NCI-H1092 (cell line): ENCODE data around the gene AQP6.

ENCODE experiments used
- DNase-seq: peaks from one replicate; lab custom pipeline; 2025; lab: John Stamatoyannopoulos, UW

The AQP6 gene

DNA sequence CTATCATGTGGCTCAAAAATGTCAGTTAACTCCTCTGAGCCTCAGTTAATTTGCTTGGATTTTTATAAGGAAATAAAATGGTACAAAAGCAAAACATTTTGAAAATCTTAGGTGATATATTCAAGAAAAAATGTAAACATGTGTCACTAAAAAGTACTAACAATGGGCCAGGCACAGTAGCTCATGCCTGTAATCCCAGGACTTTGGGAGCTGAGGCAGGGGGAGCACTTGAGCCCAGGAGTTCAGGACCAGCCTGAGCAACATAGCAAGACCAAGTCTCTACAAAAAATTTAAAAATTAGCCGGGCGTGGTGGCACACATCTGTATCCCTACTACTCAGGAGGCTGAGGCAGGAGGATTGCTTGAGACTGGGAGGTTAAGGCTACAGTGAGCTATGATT is 25.7 kb downstream of the AQP6 start:
- no peak for DNase-seq

DNA sequence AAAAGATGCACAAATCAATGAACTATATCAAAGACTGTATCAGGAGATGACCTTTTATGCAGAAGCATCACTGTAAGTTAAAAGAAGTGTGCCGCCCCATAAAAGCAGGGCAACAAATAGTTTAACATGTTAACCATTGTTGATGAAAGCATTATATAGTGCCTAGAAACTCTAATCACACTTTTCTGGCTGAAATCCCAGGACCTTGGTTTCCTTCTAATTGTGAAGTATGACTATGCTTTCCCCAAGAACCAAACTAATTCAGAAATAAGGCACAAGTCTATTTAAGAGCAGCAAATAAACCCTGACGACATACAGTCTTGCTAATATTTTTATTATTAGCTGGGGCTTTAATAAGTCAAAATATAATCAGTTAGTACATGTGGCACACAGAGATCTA is 30.8 kb downstream of the AQP6 start:
- DNase-seq = no peak

DNA sequence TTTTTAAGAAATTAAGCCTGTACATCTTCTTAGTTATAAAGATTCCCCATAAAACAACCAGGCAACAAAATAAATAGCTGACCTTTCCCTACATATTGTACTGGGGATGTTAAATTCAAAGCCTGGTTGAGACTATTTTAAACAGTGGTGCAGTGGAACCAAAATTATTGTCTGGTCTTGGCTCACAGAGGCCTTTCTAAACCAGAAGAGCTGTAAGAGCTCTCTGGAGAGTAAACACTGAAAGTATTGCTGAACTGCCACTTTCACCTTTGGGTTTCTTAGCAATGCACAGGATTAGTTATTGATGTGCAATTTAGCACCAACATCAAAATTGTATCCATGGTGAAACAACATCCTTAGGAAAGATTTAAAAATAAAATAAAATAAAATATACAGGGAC is 31.9 kb downstream of the AQP6 start:
- DNase-seq = no peak

DNA sequence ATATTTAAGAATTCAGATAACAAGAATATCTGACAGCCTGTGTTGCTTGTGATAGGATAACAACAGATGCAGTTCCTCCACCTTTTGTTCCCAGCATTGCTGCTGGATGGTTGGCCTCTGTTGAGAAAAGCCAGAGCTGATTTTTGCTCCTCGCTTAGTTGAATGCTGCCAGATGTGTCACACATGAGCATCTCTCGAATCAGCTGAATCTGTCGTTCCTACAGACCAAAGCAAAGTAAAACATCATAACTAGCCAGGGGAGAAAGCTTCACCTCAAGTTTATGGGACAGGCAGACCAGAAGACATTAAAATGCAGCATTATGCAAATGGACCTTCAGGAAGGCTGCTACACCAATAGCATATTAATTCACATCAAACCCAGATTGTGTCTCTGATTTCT is 32.4 kb downstream of the AQP6 start:
- no peak for DNase-seq

DNA sequence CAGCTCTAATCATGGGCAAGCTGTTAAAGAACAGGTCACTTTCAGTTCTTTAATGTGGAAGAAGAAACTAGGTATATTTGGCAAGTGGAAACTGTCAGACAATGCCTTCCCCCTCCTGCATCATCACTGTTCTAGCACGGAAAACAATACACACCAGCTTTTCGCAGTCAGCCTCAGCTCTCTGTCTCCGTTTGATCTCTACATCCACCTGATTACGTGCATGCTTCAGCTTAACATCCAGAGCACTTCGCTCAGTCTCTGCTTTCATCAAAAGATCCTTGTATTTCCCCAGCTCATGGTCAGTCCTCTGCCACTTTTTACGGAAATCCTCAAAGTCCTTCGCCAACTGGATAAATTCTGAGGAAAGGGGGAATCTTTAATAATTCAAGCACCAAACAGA is 33.5 kb downstream of the AQP6 start:
- DNase-seq = no peak

DNA sequence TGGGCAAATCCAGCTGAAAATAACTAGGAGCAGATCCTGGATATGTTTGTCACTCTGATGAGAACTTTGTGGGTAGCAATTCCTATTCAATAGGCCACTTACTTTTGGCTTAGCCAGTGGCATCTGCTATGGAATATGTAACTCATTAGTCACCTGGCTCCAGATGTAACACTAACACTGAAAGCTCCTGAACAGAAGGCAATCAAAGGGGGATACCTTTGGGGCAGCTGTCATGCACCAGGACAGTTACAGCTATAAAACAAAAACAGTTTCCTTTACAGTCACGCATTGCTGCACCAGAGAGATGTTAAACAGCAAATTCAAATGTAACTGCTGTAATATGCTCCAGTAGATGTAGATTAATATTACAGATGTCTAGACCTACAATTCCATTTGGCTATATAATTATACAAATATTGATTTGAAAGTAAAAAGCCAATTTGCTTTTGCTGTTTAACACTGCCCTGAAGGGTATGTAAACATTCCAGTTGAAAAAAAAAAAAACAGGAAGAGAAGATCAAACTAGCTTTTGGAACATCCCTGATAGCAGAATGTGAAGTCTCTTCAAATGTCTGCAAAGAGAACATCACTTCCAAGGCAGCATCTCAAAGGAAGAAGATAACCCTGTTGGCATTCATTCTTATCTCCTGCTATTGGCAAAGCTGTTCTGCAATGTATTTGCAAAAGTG is 34.2 kb downstream of the AQP6 start:
- no peak for DNase-seq

DNA sequence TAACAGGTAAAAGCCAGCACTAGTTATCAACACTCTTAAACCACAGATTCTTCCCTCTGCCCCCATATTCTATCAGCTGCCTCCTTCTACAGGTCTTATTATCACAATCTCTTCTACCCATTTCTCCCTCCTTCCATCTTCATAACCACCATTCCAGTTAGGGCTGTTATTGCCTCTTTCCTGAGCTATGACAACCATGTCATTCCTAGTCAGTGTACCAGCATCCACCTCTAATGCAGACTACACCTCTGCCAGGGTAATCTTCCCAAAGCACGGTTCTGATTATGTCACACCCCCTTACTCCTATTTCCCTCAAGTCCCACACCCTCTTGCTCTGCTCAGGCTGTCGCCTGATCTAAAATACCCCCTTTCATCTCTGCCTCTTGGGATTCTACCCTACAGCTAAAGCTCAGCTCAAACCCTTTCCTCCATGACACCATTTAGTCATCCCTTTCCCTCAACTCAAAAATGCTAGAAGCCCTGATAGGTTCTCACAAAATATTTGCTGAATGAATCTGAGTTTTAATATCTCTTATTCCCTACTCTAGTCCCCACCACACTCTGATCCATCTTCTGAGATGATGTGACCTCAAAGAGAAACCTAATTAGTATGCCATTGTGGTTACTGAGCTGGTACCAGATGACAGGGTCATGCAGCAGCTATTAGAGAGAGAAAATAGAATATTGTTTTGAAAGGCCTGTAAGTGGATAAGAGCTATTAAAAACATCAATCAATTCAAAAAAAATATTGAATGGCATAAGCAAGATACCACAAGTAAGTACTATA is 40.8 kb downstream of the AQP6 start:
- DNase-seq = no peak

DNA sequence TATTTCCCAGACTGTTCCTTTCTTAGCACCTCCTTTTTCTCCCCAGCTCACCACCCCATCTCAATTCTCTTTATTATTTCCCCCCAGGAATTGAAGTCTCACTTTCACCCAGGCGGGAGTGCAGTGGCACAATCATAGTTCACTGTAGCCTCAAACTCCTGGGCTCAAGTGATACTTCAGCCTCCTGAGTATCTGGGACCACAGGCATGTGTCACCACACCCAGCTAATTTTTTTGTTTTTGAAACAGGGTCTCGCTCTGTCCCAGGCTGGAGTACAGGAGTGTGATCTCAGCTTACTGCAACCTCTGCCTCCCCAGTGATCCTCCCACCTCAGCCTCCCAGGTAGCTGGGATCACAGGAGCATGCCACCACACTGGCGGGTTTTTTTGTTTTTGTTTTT is 41.6 kb downstream of the AQP6 start:
- DNase-seq = no peak

DNA sequence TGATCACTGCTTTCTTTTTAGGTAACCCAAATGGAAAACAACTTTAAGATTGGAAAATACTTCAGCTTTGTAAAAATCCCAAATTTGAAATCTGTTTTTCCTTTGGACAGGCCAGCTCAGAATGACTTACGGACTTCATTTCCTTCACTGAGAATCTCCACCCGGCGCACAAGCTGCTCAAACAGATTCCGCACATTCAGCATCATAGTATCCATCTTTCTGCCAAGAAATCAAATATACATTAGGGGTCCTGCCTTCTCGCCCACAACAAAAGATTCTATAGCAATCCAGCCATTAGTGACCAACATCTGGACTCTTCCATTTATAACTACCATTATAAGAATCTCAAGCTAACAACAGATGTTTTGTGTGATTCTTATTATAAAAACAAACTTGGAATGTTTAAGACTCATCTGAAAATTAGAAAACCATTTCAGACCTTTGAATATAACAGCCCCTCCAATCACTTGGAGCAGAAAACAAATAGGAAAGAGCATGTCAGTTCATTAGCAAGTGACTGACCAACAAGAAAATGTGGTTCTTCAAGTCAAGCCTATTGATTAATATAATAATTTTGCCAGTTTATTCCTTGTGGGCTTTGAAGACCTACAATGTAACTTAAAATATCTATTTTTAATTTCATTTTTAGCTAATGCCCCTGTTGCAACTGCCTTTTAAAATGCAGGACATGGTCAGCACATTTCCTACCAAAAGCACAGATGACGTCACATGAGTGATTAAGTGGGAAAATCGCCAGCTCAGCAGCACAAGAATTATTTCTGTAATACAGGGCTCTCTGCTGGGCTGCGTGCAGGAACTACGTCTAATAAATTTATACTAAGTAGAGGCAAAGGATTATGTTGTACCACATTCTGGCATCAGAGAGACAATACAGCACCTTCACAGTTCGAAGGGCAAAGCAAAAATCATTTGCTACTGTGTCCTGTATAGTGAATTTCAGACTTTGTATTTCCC is 44.0 kb downstream of the AQP6 start:
- no peak for DNase-seq

DNA sequence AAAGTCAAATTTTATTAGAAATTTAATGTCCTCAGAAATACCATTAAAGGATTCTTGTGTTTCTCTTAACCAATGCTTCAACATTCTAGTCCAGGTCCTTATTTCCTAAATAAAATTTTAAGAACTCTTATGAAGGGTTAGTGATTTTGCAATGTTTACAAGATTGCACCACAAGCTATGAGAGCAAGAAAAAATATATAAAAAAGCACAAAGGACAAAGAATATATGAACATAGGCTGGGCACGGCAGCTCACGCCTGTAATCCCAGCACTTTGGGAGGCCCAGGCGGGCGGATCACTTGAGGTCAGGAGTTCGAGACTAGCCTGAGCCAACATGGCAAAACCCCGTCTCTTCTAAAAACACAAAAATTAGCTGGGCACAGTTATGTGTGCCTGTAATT is 44.9 kb downstream of the AQP6 start:
- DNase-seq = no peak

DNA sequence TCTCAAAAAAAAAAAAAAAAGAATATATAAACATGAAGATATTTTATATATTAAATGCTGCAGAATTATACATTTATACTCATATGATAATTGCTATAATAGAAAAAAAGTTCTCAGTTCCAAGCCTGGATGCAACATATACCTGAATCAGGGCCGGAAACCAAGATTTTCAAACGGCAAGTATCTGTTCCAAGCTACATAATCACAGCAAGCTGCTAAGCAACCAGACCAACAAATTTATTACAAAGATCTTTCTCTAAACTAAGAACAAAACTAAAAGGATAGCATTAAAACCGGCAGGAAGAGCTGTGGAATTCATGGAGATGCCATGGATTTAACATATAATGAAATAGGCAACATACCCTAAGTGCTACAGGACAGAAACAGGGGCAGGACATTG is 45.4 kb downstream of the AQP6 start:
- no peak for DNase-seq

DNA sequence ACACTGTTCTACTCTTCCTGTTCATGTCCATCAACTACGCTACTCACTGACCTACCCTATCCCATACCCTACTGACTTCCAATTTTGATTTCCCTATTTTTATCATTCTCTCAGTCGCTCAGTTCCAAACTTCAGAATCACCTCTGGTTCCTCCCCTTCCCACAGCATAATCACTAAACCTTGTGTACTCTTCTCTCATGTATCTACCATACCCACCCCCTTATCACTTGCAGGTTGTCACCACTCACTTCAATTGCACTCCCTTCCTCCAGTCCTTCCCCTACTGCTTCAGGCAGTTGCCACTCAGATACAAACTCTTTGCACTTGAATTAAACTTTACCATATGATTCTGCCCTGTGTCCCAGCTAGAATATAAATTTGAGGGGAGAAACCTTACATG is 46.2 kb downstream of the AQP6 start:
- DNase-seq = no peak

DNA sequence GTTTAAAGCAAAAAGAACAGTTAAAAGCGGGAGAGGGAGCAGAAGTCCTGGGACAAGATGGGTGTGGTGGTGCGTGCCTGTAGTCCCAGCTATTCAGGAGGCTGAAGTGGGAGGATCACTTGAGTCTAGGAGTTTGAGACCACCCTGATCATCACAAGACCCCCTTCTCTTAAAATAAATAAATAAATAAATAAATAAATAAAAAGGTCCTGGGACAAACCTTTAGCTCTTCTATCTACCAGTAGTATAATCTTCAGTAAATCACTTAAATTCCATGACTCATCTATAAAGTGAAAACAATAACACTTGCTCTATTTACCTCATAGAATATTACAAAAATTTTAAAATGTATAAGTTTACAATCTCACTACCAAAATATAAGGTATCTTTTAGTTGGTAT is 46.8 kb downstream of the AQP6 start:
- DNase-seq = no peak

DNA sequence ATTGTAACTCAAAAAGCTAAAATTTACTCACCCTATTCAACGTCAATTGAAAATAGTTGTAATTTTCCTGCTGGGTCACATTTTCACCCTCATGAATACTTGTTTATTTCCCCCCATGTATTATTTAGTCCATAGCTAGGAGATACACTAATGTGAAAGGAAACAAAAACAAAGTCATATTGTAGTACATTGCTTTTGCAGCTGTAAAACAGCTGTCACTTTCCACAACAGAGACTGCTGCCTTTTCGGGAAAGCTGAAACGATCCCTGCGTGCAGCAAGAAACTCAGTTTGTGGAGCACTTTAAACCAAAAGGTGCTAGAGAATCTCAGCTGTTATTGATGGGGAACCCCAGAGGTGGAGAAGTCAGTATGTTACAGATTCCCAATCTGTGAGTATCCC is 48.3 kb downstream of the AQP6 start:
- no peak for DNase-seq

DNA sequence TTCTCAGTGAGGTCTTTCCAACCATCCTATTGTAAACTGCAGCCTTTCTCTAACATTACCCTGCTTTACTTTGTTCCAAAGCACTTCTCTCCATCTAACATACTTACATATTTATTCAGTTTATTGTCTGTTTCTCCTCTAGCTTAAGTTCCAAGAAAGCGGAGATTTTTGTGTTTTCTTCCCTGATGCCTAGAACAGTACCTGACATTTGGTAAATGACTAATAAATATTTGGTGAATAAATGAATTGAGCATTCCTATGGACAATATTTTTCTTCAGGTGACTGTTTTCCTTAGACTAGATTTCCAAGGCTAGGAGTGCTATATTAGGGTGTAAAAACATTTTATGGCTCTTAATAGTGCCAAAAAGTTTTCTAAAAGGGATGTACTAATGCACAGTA is 50.2 kb downstream of the AQP6 start:
- DNase-seq = no peak

DNA sequence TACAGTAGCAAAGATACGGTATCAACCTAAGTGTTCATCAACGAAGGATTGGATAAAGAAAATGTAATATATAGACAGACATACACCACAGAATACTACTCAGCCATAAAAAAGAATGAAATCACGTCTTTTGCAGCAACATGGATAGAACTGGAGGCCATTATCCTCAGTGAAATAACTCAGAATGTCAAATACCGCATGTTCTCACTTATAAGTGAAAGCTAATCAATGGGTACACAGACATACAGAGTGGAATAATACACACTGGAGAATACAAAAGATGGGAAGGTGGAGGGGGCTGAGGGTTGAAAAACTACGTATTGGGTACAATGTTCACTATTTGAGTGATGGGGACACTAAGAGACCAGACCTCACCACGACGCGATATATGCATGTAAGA is 51.5 kb downstream of the AQP6 start:
- no peak for DNase-seq

DNA sequence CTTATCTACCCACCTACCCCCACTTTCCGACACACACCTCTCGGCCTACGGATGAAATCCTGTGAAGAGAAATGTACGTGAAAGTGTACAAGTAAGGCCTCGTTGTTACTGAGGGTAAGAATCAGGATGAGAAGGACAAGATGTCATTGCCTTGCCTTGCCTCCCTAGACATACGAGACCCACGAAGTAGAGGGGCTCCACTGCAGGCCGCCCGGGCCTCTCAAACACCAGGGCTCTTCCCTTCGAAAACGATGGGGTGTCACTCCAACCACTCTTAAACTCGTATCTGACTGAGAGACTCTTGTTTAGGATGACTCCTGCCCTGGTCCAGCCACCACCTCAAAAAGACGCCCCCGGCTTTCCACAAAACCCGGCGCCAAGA is 52.0 kb downstream of the AQP6 start:
- no peak for DNase-seq

DNA sequence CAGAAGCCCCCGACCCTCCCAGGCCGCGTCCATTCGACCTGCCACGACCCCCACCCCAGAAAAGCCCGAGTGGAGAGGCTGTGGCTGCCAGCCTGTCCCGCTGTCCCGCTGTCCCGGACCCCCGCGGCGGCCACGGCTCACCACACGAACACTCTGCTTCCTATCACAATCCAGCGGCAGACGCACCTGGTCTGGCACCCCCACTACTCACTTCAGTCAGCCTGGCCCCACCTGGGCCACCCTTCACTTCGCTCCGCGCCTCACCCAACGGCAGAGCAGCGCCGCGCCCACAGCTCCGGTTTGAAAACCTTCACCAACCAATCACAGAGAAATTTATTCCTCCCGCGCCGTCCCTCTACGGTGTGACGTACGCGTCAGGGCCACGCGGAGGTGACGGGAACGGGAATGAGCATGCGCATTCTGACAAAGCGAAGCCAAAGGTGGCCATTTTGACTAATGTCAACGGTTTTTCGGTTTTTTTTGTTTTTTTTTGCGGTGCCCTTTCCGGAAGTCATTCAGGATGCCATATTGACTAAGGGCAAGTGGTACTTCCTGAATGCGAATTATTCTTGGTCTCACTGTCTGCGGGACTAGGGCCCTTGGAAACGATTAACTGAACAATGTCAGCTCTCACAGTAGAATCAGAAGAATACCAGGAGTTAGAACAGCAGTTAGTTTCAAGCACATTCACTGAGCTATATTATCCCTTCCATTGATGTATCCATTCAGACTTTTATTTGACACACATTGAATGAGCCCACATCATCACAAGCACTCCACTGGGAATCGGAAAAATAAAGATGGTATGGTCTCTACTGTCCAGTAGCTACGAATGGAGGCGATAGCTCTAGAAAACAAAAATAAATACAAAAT is 52.7 kb downstream of the AQP6 start, which contains the start of gene RACGAP1:
Gene RACGAP1, minus strand, starts transcription at position 308 of the 873 bp plus-strand sequence. CDS start 8,779 bp downstream, outside the sequence.
- DNase-seq = peak; percentile 98

DNA sequence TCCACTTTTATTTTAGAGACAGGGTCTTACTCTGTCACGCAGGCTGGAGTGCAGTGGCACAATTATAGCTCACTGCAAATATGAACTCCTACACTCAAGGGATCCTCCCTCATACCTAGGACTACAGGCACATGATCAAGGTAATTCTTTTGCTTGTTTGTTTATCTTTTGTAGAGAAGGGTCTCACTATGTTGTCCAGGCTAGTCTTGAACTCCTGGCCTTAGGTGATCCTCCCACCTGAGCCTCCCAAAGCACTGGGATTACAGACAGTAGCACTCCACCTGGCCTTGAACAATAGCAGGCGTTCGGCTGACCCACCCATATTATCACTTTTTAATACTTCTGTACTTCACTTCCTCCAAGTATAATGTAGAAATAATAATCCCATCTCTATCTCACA is 53.9 kb downstream of the AQP6 start:
- DNase-seq = no peak
